Activated T-cell treated with anti-CD3 and anti-CD28 coated beads for 4 hours (primary cell): ENCODE results near the gene ALG1L2.
"Not testable (repeated sequence)": the region's sequence is repeated elsewhere in the genome, so short reads cannot be mapped to it uniquely, and the experiment has no call there.

Experiments used
- DNase-seq: peaks from one replicate; pipeline ENCODE4 v3.0.0-alpha.2; 2020

The ALG1L2 gene

DNA sequence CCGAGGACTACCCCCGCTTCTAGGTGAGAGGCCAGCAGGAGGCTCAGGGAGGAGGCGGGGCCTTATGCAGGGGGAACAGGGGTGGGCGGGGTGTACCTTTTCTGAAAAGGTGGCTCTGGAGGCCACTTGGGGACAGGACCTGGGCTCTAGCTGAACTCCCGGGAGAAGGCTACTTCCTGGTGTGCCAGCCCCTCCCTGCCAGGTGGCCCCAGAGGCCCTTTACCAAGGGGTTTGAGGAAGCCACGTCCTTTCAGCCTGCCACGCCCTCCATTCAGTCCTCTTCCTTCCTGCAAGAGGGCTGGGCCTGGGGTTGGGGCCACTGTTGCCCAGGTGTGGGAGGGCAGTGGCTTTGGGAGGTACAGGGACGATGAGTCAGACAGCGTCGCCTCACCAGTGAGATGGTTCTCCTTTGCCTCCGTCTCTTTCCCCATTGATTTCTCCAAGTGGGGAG is 12.9 kb downstream of the ALG1L2 start:
- DNase-seq = not testable (repeated sequence)

DNA sequence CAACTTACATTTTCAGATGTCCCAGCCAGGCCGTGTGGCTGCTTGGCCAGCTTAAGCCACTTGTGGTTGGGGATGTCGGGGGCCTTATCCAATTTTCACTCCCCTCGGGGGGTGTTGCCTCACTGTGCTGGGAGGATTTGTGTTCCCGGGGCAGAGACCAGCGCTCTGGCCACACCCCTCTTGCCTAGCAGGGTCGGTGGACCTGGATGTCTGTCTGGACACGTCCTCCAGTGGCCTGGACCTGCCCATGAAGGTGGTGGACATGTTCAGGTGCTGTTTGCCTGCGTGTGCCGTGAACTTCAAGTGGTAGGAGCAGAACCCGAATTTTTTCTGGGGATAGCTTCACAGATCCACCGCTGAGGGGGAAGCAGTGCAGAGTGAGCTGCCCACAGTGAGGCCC is 14.2 kb downstream of the ALG1L2 start:
- DNase-seq = not testable (repeated sequence)

DNA sequence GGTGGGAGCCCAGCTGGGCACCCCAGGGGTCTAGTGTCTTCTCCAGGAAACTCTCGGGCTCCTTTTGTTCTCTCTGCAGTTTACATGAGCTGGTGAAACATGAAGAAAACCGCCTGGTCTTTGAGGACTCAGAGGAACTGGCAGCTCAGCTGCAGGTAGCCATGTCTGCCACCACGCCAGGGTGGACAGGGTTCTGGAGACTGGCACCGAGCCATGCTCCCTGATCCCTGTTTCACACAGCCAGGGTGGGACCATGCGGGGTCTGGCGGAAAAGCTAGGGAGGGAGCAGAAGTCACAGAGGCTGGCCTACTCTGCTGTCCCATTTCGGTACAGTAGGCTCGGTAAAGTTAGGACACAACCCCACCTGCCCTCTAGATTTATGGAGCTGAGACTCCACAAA is 15.5 kb downstream of the ALG1L2 start:
- DNase-seq = not testable (repeated sequence)

DNA sequence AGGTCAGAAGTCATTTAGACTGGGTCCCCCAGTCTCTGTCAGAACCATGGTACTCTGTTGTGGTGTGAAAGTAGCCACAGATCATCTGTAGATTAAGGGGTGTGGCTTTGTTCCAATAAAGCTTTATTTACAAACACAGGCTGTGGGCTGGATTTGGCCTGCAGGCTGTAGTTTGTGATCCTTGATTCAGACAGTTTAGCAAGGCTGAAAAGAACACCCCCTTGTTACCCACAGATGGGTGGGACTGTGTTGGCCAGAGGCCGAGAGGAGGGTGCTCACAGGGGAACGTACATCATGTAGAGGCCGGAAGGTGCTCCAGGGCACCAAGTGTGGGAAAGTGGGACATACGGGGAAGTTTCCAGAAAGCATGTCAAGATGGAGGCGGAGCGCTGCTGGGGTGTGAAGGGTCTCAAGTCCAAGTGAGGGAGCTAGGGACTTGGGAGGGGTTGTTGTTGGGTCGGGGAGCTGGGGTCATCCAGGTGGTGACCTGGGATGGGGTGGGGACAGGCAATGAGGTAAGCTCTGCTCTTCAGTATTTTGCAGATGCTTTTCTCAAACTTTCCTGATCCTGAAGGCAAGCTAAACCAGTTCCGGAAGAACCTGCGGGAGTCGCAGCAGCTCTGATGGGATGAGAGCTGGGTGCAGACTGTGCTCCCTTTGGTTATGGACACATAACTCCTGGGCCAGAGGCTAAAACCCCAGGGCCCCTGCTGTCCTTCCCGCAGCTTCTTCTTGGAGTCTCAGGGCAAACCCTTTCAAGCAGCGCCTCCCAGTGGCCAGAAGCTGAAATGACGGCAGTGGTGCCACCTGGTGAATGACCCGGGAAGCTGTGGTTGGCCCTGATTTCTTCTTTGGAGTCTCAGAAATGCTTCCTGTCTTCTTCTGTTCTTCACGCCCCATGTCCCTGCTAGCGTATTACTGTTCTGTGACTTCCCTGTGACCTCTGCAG is 16.3 kb downstream of the ALG1L2 start:
- DNase-seq = not testable (repeated sequence)

DNA sequence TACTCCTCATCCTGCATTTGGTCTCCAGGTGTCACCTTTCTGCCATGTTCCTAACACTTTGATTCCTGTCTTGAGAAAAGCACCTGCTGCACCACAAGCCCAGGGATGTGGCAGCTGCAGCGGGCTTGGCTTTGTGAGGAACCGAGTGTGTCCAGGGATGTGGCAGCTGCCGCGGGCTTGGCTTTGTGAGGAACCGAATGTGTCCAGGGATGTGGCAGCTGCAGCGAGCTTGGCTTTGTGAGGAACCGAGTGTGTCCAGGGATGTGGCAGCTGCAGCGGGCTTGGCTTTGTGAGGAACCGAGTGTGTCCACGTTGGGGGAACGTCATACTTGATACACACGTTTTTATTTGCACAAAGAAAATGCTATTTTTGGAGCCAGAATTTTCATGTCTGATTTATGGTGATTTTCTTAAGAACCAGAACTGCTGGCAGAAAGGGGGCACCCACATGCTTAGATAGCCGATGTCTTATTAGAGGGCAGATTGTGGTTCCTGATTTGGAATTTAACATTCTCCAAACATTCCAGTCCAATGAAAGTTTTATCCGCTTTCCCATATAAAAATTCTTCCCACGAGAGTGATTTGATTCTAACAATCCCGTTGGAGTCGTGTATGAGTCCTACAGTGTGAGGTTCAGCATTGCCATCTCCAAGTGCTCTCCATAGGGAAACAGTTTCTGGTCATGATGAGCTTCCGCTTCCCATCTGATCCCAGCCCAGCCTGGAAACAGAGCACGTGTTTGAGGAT is 17.2 kb downstream of the ALG1L2 start:
- not testable (repeated sequence) for DNase-seq

DNA sequence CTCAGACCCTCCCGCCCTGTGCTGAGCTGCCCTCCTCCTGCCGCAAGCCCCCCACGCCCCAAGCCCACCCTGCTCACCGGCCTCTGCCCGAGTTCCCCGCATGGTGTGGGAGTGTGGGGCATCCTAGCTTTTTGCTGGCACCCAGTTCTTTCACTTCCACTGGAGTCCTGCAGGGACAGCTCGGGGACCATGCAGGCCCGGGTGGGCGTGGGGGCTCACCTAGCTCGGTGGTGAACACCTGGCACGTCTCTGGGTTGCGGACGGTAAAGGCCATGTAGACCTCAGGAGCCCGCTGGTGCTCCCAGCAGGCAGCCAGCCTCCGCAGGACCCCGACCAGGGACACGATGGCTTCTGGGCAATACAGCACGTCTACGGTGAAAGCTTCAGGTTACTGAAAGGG is 20.9 kb downstream of the ALG1L2 start:
- not testable (repeated sequence) for DNase-seq

DNA sequence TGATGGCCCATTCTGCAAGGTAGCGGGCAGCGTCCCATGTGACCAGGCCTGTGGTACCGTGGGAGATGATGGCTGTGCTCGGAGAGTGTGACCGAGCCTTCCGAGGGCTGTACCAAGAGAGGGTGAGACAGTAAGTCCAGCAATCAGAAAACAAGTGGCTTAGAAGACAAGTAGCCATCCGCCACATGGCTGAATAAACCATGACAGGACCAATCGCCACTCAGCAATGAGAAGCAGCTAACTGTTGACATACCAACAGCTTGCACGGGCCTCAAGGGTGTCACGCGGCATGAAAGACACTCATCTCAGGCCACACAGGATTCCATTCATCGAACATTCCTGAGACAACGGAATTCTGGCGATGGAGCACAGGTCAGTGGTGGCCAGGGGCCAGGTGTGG is 22.6 kb downstream of the ALG1L2 start:
- DNase-seq = not testable (repeated sequence)

DNA sequence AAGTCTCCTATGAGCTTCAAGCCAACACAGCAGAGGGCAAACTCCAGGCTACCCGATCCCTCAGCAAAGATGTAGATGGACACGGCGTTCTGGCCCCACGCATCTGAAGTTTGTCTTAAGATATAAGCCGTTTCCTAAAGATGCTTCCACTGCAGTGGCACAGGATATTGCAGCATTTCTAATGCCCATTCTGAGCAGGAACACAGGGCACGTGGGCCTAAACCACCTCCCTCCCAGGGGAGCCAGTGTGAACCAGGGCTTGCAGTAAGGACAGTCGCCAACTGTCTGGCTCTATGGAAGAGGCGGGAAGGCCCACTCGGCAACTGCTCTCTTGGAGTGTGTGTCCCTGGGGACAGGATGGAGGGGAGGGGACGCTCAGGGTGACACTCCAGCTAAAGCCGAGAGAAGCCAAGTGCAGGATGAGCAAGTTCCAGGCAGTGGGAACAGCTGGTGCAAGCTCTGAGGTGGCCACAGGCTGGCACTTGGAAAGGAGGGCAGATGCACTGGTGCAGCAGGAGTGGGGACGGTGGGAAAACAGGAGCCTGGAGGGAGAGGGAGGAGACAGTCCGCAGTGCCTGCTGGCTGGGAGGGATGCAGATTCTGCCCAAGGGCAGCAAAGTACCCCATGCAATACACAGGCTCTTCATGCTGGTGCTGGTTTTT is 25.8 kb downstream of the ALG1L2 start:
- DNase-seq = not testable (repeated sequence)

DNA sequence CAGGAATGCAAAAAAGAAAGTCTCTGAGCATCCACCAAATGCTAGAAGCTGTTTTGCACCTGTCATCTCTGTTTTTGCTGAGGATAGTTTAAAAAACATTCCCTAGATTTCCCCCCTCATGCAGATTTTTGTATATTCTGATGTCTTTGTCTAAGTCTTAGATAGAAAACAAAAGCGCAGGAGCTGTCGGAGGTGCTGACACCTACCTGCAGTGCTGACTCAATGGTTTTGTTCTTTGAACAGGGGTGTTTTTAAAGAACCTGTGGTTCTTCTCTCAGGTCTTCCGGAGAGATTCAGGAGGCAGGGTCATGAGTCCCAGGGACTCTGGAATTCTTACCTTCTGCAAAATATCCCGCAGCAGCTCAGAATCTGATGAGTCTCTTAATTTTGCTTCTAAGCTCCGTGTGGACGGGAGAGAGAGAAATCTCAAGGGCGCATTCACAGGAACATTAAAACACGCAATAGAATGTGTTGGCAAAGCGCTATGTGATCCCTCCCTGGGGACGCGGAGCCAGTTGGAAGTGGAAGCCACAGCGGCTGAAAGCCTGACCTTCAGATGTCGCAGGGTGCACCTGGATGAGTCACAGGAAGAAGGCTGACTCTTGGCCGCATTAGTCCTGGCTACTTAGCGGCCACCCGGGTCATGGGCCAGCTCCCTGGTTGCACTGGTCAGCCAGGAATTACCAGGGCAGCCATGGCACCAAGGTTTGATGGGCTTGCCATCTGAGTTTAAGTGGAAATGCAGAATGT is 27.4 kb downstream of the ALG1L2 start:
- not testable (repeated sequence) for DNase-seq

DNA sequence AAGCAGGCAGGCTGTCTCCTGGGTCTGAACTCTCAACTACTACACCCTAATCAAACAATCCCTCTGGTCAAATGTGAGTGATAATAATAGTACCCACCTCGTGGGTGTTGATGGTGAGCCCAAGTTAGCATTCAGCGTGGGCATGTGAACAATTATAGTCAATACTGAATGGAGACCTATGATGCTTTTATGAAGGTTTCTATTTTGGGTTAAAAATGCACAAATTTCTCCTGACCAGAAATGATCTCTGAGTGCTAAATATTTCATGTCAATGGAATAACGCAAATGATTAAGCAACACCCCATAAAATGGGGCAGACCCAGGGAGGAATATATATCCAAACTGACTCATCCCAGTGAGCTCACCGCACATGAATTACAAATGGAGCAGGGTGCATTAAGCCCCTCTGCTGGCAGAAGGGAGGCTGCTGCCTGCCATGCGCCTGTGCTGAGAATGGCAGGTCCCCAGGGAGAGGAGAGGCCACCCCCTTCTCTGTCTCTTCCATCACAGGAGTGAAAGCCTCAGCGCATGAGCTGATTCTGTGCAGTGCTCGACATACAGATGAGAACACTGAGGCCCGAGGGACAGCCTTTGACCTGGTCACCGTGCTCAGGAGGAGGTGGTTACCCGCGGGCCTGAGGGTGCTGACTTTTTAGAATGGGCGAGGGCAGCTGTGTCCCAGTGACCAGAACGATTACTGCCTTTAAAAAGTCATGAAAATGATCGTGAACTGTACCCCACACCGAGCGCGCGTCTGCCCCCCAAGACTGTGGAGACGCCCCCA is 28.9 kb downstream of the ALG1L2 start:
- DNase-seq = not testable (repeated sequence)

DNA sequence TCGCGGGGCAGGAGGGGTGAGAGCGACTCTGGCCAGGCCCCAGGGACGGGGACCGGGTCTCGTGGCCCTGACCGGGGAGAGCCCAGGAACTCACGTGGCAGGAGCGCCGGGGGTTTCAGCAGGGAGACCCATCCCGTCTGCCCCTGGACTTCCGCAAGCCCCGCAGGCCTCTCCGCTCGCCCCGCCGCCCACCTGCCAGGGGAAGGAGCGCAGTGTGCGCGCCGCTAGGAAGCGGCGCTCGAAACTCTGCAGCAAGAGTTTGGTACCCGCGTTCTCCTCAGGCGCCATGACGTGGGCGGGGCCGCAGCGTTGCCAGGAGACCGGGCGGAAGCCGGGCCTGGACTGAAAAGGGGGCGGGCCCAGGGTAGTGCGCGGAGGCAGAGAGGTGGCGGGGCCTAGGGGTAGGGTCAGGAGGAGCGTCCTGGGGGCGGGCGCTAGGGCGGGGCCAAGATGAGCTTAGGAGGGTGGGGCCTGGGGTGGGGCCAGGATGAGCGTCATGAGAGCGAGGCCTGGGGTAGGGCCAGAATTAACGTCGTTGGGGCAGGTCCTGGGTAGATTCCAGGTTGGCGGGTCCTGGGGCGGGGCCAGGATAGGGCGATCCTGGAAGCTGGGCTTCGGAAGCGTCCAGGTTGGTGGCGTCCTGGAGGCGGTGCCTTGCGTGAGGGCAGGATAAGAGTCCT is 29.7 kb downstream of the ALG1L2 start:
- peak; percentile 99 for DNase-seq

DNA sequence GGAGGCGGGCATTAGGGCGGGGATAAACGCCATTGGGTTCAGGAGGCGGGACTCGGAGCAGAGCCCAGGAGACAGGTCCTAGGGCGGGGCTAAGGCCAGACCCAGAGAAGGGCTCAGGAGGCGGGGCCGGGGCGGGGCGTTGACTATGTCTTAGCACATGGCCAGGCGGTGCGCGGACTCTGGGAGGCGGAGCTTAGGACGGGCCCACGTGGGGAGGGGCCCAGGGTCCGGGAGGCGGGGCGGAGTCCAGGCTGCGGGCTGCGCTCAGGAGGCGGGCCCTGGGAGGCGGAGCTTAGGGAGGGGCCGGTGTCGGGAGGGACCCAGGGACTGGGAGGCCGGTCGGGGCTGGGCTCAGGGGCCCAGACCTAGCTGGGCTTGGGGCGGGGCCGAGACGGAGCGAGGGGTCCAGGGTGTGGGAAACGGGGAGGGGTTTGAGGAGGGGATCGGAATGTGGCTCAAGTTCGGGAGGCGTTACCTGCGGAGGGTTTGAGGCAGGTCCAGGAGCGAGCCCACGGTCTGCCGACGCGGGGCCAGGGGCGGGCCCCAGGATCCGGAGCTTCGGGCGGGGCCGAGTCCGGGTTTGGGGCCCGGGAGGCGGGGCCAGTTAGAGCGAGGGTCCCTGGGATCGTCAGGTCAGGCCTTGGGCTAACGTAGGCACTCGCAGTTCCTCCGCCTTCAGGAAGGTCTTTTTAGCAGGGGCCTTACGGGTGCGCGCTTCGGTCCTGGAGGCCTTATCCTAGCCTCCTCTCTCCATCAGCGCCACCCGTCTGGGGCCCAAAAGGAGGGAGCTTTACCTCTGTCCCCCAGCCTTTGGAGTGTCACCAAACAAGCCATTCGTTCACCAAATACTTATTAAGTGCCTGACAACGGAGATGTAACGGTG is 30.5 kb downstream of the ALG1L2 start:
- DNase-seq = peak; percentile 99

DNA sequence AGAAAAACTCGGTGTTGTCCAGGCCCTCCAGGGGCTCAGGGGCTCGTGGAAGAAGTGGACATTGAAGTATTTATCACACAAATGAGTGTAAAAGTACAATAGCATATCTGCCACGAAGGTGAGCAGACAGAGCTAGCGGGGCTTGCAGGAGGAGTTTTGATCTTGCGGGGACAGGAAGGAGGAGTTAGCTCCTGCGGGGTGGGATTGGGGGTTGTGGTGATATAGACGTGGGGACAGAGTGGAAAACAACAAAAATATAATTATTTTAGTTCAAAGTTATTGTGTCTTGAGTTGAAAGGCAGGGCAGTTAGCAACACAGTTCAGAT is 31.1 kb downstream of the ALG1L2 start:
- not testable (repeated sequence) for DNase-seq

DNA sequence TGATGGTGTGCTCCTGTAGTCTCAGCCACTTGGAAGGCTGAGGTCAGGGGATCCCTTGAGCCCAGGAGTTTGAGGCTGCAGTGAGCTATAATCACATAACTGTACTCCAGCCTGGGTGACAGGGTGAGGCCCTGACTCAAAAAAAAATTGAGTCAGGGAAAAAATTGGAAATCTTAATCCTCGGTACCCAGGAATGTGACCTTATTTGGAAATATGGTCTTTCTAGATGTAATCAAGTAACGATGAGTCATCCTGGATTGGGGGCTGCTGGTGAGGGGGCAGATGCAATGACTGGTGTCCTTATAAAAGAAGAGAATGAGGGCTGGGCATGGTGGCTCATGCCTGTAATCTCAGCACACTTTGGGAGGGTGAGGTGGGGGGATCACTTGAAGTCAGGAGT is 33.8 kb downstream of the ALG1L2 start:
- not testable (repeated sequence) for DNase-seq

DNA sequence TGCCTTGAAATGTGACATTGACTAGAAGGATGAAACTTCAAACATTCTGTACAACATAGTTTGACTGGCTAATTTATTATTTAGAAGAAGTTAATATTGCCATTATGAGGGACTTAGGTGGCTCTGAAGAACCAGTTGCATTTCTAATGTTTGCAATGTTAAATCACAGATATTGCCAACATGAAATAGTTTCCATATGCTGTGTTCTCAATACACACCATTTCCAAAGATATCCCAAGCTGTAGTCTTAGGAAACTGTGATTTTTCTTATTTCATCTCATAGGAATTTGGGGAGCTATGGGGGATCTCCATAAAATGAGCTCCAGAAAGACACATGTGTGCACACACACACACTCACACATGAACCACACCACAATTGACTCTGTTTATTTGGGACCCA is 36.3 kb downstream of the ALG1L2 start:
- DNase-seq = no peak

DNA sequence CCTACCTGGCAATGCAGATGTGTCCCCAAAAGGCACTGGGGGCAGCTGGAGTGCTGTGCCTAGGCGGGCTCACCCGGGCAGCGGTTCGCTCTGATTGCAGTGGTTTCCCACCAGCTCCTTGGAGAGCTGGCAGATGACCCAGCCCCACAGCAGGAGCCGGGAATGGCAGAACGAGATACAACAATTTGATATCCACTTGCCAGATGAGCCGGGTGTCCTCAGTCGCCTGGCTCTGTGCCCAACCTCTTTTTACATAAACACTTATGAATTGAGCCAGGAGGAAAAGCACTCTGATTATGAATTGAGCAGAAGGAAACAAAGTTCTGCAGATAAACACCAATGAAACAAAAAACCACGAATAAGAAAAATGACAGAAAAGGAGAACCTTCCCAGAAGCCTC is 38.2 kb downstream of the ALG1L2 start:
- not testable (repeated sequence) for DNase-seq

DNA sequence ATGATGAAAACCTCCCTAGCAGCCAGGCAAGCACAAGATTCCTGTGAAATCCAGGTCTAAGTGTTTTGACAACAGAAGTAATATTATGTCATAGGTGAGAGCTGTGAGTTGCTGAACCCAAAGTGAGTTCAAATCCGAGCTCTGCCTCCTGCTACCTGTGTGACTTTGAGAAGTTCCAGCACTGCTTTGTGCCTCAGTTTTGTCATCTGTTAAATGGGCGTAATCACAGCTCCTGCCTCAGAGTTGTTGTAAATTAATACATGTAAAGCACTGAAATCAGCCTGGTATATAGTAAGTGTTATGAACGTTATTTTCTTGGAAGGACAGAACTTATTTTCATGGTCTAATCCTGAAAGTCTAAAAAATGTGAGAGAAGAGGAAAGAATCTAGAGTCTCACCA is 38.7 kb downstream of the ALG1L2 start:
- not testable (repeated sequence) for DNase-seq

DNA sequence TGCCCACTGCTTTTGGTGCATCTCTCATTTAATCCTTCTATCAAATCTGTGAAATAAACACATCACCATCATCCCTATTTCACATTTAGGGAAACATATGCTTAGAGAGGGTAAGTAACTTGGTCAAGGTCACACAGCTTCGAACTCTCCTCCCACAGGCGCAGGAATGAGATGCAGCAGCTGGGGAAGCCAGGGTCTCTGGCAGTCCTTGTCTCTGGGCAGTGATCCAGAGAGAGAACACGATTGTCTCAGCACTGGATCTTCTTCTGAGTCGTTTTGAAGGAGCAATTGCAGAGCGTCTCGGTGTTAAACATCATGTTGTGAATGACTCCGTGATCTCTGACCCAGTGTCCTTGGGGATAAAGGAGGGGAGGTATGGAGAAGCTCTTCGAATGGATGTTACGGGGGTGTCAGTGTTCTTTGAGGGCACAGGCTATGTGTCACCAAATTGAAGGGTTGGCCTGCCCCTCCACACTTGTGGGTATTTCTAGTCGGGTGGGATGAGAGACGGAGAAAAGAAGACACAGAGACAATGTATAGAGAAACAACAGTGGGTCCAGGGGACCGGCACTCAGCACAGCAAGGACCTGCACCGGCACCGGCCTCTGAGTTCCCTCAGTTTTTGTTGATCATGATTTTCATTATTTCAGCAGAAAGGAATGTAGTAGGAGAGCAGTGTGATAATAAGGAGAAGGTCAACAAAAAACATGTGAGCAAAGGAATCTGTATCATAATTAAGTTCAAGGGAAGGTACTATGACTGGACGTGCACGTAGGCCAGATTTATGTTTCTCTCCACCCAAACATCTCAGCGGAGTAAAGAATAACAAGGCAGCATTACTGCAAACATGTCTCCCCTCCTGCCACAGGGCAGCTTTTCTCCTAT is 41.5 kb downstream of the ALG1L2 start:
- not testable (repeated sequence) for DNase-seq

DNA sequence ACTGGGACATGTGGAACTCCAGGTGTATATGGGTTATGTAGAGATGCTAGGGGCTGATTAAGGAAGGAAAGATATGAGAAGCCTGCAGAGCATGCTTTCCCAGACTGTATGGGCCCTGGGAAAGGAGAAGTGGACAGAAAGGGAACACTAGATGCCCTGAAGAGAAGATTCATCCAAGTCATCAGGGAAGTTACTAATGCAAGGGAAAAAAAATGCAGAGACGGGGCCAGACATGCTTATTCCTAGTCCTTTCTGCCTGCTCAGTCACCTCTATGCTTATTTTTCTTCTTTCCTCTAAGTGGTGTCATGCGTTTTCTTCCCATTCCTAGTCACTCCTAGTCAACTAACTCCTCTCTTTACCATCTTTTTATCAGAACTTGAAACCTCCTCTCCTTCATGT is 43.8 kb downstream of the ALG1L2 start:
- not testable (repeated sequence) for DNase-seq
